H1 (cell line): Measurements from ENCODE around the gene JMJD8. TPM values are rescaled to one million over a fixed set of nuclear protein-coding genes. Genes with fewer than 3 reads are reported as not detected.

ENCODE experiments used
- BACH1 ChIP-seq: IDR thresholded peaks from 2 replicates; pipeline ENCODE4 v1.6.1; 2012; ENCODE audit warnings: low read length, improper control_type of control experiment
- CBX8 ChIP-seq: fragments of 300-800, 300-1000 bp; sonication (generic); IDR thresholded peaks from 2 replicates; pipeline ENCODE4 v1.7.1; 2016; ENCODE audit warnings: low read depth, low read length, borderline replicate concordance
- CHD2 ChIP-seq: IDR thresholded peaks from 2 replicates; pipeline ENCODE4 v1.6.1; 2012; ENCODE audit warnings: low read length, improper control_type of control experiment
- CTBP2 ChIP-seq: IDR thresholded peaks from 2 replicates; pipeline ENCODE4 v1.7.0; 2011; ENCODE audit warnings: borderline replicate concordance, mild to moderate bottlenecking, moderate library complexity, mixed read lengths, low read length; ENCODE audit not compliant: insufficient read depth, insufficient read length
- GABPA ChIP-seq: IDR thresholded peaks from 2 replicates; pipeline ENCODE4 v1.6.1; 2011; ENCODE audit warnings: mild to moderate bottlenecking, low read length, moderate library complexity, borderline replicate concordance; ENCODE audit not compliant: insufficient read depth
- GTF2F1 ChIP-seq: IDR thresholded peaks from 2 replicates; pipeline ENCODE4 v1.6.1; 2012; ENCODE audit warnings: low read depth, low read length, improper control_type of control experiment, borderline replicate concordance
- HDAC2 ChIP-seq, 2 experiments: fragments of 300-600 bp in 1 of 2; sonication (generic) in 1 of 2; IDR thresholded peaks; 2 replicates each; pipeline ENCODE4 v1.6.1; 2011 to 2012; ENCODE audit warnings: low read depth in 2 of 2, low read length in 2 of 2, mild to moderate bottlenecking in 2 of 2, moderate library complexity in 2 of 2, borderline replicate concordance in 1 of 2, inconsistent platforms in 1 of 2
- JUN ChIP-seq: IDR thresholded peaks from 2 replicates; pipeline ENCODE4 v1.6.1; 2011; ENCODE audit warnings: low read depth, mild to moderate bottlenecking, improper control_type of control experiment, low read length
- NRF1 ChIP-seq: IDR thresholded peaks from 2 replicates; pipeline ENCODE4 v1.6.1; 2011; ENCODE audit warnings: mild to moderate bottlenecking, low read depth, low read length, improper control_type of control experiment
- POU5F1 ChIP-seq: IDR thresholded peaks from 2 replicates; pipeline ENCODE4 v1.6.1; 2011; ENCODE audit warnings: low read depth, mild to moderate bottlenecking, low read length, moderate library complexity
- RAD21 ChIP-seq, 2 experiments: IDR thresholded peaks in 1 of 2; conservative IDR thresholded peaks in 1 of 2; 2 replicates each; pipeline ENCODE4 v1.6.1; 2011; ENCODE audit warnings: low read depth in 2 of 2, low read length in 2 of 2, improper control_type of control experiment in 1 of 2, inconsistent platforms in 1 of 2, mild to moderate bottlenecking in 1 of 2, moderate library complexity in 1 of 2
- RBBP5 ChIP-seq: IDR thresholded peaks from 2 replicates; pipeline ENCODE4 v1.7.1; 2012; ENCODE audit warnings: low read depth, mild to moderate bottlenecking, inconsistent platforms, low read length, moderate library complexity, borderline replicate concordance
- RNF2 ChIP-seq: fragments of 200-900, 300-1000 bp; sonication (generic); IDR thresholded peaks from 2 replicates; pipeline ENCODE4 v1.7.1; 2016; ENCODE audit warnings: borderline replicate concordance, low read depth, mild to moderate bottlenecking, antibody characterized with exemption, low read length; ENCODE audit not compliant: poor library complexity, severe bottlenecking; ENCODE audit errors: missing control alignments
- RXRA ChIP-seq: IDR thresholded peaks from 2 replicates; pipeline ENCODE4 v1.6.1; 2011; ENCODE audit warnings: low read depth, mild to moderate bottlenecking, low read length, moderate library complexity; ENCODE audit not compliant: insufficient read depth
- SAP30 ChIP-seq: fragments of 300-600 bp; sonication (generic); IDR thresholded peaks from 2 replicates; pipeline ENCODE4 v1.7.1; 2012; ENCODE audit warnings: low read length, moderate library complexity, mild to moderate bottlenecking, inconsistent platforms; ENCODE audit not compliant: insufficient read depth, insufficient replicate concordance
- SP1 ChIP-seq: IDR thresholded peaks from 2 replicates; pipeline ENCODE4 v1.6.1; 2011; ENCODE audit warnings: low read depth, low read length
- SP2 ChIP-seq: IDR thresholded peaks from 2 replicates; pipeline ENCODE4 v1.6.1; 2012; ENCODE audit warnings: mild to moderate bottlenecking, low read length, inconsistent platforms
- SRF ChIP-seq: IDR thresholded peaks from 2 replicates; pipeline ENCODE4 v1.6.1; 2011; ENCODE audit warnings: mild to moderate bottlenecking, low read depth, low read length, moderate library complexity
- TEAD4 ChIP-seq: IDR thresholded peaks from 2 replicates; pipeline ENCODE4 v1.6.1; 2012; ENCODE audit warnings: low read depth, low read length, inconsistent platforms, mixed read lengths
- YY1 ChIP-seq: IDR thresholded peaks from 2 replicates; pipeline ENCODE4 v1.6.1; 2011; ENCODE audit warnings: low read depth, mild to moderate bottlenecking, low read length
- polyA plus RNA-seq, 7 experiments: library from polyadenylated mRNA; depleted of rRNA in 3 of 7; stranded (reverse) in 5 of 7; unstranded in 2 of 7; fragments of >200 nt in 5 of 7; fragments of 200-250 nt in 2 of 7; gene quantifications; 1 replicate in 5 of 7; 2 replicates in 1 of 7; 4 replicates in 1 of 7; pipeline versions ENCODE4 v1.2.1 to v1.2.3, GENCODE V29; 2011 to 2013; ENCODE audit warnings: missing spikeins in 2 of 7, mixed read lengths in 2 of 7
- total RNA-seq: library from RNA; stranded (reverse); fragmentation: NEBNext Ultra II Directional; extraction: Animal tissue kit (Norgen Biotek cat#: 25700); gene quantifications from 2 replicates; pipeline ENCODE4 v1.2.1, GENCODE V29; 2021
- TF ChIP-seq, protein P1 (sequence below): IDR thresholded peaks from 2 replicates; pipeline ENCODE4 v1.6.1; 2012; ENCODE audit warnings: inconsistent platforms

JMJD8 gene
- total and polyA plus RNA-seq, 2 of the 8 experiments (the other 6 are each of a cell fraction or from before 2014, with no cell fraction given) = 46.4 to 87.4 TPM

DNA sequence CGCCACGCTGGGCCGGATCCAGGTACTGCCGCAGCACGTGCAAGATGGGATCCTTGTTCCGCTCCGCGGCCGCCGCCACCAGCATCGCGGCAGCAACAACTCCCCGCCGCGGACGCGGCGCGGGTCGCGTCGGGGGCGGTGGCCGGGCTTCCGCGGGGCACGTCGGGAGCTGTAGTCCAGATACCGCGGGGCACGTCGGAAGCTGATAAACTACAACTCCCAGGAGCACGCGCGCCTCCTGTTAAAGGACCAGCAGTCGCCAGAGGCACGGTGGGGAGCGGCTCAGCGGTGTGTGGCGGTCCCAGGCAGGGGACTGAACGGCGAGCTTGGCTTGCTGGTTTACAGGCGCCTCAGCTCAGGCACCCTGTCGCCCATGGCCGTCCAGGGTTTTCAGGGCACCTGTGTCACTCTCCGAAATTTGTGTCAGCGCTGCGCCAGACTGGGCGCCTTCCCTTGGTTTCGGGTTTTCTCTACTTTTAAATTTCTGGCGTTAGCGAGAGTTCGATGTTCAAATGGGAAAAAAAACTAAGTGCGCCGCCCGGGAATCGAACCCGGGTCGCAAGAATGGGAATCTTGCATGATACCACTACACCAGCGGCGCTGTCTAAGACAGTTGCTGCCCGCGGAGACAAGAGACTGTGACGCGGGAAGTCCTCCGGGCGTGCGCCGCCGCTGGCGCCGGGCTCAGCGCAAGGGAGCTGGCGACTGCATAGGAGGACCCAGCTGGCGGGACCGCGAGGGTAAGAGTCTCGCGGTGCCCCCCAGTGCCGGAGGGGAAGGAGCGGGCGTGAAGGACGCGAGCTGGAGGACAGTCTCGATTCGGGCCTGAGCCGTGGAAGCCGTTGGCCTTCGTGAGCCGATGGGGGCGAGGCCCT lies 47.7 kb downstream of the JMJD8 start, which contains the start of gene METTL26 (continued):
- TF ChIP-seq, protein P1, sequence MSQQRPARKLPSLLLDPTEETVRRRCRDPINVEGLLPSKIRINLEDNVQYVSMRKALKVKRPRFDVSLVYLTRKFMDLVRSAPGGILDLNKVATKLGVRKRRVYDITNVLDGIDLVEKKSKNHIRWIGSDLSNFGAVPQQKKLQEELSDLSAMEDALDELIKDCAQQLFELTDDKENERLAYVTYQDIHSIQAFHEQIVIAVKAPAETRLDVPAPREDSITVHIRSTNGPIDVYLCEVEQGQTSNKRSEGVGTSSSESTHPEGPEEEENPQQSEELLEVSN = no peak; the same call in 1 of the 2 replicates
- 0 out of 2 replicates have a peak, but pooled peaks have one; percentile 43 for TF ChIP-seq GTF2F1
- no peak for TF ChIP-seq CTBP2
- TF ChIP-seq SRF = no peak
- TF ChIP-seq CHD2 = peak; percentile 75; the same call in 1 of the 2 replicates
- TF ChIP-seq NRF1 = peak; percentile 33; the same call in 1 of the 2 replicates
- TF ChIP-seq GABPA = peak; percentile 61; the same call in 1 of the 2 replicates
- TF ChIP-seq JUN = no peak
- TF ChIP-seq RBBP5 = peak; percentile 99
- no peak for TF ChIP-seq YY1
- 0 out of 4 replicates have a peak, but pooled peaks of 1 of the 2 experiments have one; percentile 17 for TF ChIP-seq HDAC2 (IDR thresholded peaks at IDR 0.05; ENCODE audit: borderline replicate concordance in 1 of 2, low read depth in 2 of 2, low read length in 2 of 2)
- TF ChIP-seq TEAD4 = peak; percentile 37; the same call in 1 of the 2 replicates
- TF ChIP-seq POU5F1 = no peak; the same call in 1 of the 2 replicates
- TF ChIP-seq CBX8 = no peak
- TF ChIP-seq SP2 = no peak
- TF ChIP-seq RAD21 (IDR thresholded peaks at IDR 0.05 in 1 of 2, conservative IDR thresholded peaks at IDR 0.05 in 1 of 2; ENCODE audit: low read depth in 2 of 2, low read length in 2 of 2) = 0 out of 4 replicates have a peak, but pooled peaks of 1 of the 2 experiments have one; percentile 0
- no peak for TF ChIP-seq RXRA
- TF ChIP-seq RNF2 = no peak
- peak; percentile 60 for TF ChIP-seq BACH1
- TF ChIP-seq SAP30 = peak; percentile 74
- no peak; the same call in 1 of the 2 replicates for TF ChIP-seq SP1
